GM21367 (cell line): ENCODE measurements around the gene ZNF728.
"Not testable (repeated sequence)": the region's sequence is repeated elsewhere in the genome, so short reads cannot be mapped to it uniquely, and the experiment has no call there.

Source experiments
- ATAC-seq: cut with Tn5 transposase; IDR thresholded peaks from one replicate; pipeline ENCODE4 v1.9.1; 2021; ENCODE audit not compliant: unreplicated experiment

ZNF728 gene

GRCh38 chr19:23002690-23003422 is at the start of gene ZNF728:
Gene ZNF728, minus strand, starts transcription at chr19:23003176. Its CDS starts 146 bp downstream, at chr19:23003030.
- no peak for ATAC-seq

- no peak for ATAC-seq
These were observed 49.4 kb upstream of the ZNF728 start for GRCh38 chr19:23052349-23052748.

GRCh38 chr19:23049256-23049655 is 46.3 kb upstream of the ZNF728 start:
- ATAC-seq = no peak

GRCh38 chr19:23046743-23047142 is 43.8 kb upstream of the ZNF728 start:
- ATAC-seq = no peak

- ATAC-seq = no peak
These were observed 30.7 kb upstream of the ZNF728 start for GRCh38 chr19:23033721-23034120.

GRCh38 chr19:23015660-23016059 is 12.7 kb upstream of the ZNF728 start:
- no peak for ATAC-seq

GRCh38 chr19:22994957-22995356 is 8.0 kb downstream of the ZNF728 start:
- ATAC-seq = not testable (repeated sequence)

- no peak for ATAC-seq
These were observed 26.7 kb downstream of the ZNF728 start for GRCh38 chr19:22976248-22976647.

- ATAC-seq = not testable (repeated sequence)
These were observed 27.3 kb downstream of the ZNF728 start for GRCh38 chr19:22975546-22976136.

- no peak for ATAC-seq
These were observed 57.4 kb downstream of the ZNF728 start for GRCh38 chr19:22945560-22945959.

GRCh38 chr19:22935151-22935550 is 67.8 kb downstream of the ZNF728 start:
- ATAC-seq = no peak

- not testable (repeated sequence) for ATAC-seq
These were observed 75.4 kb downstream of the ZNF728 start for GRCh38 chr19:22927576-22927975.

GRCh38 chr19:22925181-22925580 is 77.8 kb downstream of the ZNF728 start:
- not testable (repeated sequence) for ATAC-seq
